CD4-positive, alpha-beta T cell treated with Interleukin-21 for 1 hour (primary cell): ENCODE measurements around the gene TTLL7.
"Not testable (repeated sequence)": the region's sequence is repeated elsewhere in the genome, so short reads cannot be mapped to it uniquely, and the experiment has no call there.

Experiments
- DNase-seq: peaks from one replicate; pipeline ENCODE4 v3.0.0-alpha.2; 2020

Gene TTLL7

DNA sequence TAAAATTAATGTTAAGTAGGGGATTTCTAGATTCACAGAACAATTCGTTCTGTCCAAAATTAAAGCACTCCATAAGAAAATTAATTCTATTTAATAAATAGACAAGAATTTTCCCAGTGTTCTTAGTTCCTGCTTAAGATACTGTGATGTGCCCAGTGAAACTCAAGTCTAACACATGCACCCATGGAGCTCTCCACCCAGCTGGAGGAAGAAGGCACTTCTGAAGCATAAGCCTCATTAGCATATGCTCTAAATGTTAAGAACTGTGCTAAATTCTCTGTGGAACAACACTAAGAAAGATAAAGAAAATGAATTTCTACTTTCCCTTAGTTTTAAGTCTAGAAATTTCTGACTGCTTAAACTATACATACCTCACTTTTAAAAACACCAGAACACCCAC is 71.2 kb downstream of the TTLL7 start:
- DNase-seq: no peak

DNA sequence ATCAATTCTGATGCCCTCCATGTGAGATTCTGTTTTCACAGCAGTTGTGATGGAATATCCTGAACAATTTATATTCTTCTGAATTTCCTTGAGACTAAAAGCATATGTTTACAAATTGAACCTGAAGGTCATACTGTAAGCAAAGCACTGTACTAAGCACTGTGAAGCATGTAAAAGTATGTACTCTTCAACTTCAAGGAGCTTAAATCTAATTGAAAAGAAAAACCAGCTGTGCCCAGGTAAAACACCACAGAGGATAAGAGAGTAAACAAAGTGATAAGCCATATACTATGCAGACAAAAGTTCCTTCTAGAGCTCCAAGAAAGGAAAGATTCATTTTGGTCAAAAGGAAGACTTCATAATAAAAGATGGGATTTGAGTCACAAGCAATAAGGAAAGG is 71.9 kb downstream of the TTLL7 start:
- no peak for DNase-seq

DNA sequence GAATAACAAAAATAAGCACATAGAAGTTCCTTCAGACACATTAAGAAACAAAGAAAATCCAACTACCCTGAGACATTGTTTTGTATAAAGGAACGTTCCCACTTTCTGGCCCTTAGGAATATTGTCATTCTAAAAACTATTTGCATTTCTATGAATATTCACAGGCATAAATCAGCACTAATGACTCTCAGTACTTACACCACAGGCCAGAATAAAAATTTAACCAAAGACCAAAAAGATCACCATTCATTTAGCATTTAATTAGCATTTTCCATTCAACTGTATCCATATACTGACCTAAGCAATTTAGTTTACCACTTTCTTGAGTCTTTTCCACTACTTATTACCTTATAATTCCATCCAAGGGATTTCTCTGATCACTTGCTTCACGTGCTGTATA is 75.4 kb downstream of the TTLL7 start:
- no peak for DNase-seq

DNA sequence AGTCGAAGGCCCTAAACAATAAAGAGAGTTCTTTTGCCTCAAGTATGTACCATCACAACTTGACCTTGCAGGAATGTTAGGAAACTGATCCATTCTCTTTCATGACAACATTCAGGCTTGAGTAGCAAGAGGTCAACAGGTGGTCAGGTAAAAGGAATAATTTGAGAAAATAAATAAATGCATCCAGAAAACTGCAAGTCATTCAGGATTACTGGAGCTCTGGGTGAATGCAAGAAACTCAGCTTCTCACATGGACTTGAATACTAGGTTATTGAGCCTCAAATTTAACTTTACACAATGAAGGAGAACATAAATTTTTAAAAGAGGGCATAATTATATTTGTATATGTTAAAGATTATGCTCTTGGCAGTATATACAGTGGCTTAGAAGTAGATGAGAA is 76.5 kb downstream of the TTLL7 start:
- DNase-seq: no peak

DNA sequence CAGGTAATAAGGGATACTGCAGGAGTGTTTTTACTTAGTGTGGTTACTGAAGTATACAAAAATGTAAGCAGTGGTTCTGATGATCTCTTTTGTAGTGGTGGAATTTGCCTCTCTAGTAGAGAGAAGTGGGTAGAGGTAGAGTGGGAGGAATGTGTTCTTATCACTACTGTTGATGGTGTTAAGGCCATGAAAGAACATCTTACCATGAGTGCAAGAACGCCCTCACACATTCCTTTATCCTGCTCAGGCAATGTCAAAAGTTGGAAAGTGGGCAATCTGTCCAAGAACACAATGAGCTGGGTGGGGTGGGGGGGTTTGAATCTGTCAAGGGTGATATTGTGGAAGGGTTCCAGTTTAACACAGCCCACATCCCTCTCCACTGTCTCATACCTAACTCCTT is 78.6 kb downstream of the TTLL7 start:
- no peak for DNase-seq

DNA sequence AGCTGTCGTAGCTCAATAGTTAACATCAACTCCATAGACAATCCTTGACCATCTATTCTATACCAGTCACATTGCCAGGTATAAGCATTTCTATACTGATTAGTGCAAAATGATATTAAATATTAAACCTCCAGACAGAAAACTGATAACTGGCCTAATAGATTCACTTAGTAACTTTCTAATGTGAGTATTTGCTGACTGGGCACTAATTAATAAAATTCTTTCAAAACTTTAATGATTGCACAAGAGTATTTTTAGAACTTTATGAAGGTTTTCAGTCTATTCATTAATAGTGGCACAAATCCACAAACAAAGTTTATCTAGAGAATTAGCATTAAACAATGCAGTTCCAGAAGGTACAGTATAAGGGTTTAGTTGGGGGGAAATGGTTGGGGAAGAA is 79.1 kb downstream of the TTLL7 start:
- DNase-seq: no peak

DNA sequence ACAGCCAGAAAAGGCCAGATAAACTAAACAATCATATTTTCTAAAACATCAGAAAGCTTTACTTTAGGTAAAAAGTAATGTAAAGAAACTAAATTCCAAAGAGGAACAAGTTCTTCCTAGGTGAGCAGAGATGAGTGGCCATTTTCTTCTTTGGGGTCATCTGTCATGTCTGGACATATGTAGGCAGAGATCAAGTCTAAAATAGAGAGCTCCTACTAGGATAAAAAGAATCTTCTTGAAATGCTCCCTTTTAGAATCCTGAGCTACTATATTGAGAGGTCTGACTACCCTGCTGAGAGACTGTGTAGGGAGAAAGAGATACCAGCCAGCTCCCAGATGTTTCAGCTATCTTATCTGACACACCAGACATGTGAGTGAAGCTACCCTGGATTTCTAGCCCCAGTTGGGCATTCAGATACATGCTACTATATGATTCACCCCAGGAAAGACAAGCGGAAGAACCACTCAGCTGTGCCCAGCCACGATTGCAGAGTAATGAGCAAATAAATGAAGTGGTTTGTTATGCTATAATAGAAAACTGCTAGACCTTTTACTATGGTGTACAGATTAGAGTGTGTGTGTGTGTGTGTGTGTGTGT is 80.1 kb downstream of the TTLL7 start:
- no peak for DNase-seq

DNA sequence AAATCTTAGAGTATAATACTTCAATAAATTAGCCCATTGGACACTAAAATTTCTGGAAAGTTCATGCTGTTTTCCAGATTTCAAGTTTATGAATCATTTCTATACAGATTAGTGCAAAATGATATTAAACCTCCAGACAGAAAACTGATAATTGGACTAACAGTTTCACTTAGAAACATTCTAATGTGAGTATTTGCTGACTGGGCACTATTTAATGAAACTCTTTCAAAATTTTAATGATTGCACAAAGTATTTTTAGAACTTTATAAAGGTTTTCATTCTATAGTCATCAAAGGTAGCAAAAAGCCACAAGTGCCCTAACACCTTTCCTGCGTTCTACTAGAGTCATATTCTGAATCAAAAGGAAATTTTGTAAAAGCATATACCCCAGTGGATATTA is 81.0 kb downstream of the TTLL7 start:
- no peak for DNase-seq

DNA sequence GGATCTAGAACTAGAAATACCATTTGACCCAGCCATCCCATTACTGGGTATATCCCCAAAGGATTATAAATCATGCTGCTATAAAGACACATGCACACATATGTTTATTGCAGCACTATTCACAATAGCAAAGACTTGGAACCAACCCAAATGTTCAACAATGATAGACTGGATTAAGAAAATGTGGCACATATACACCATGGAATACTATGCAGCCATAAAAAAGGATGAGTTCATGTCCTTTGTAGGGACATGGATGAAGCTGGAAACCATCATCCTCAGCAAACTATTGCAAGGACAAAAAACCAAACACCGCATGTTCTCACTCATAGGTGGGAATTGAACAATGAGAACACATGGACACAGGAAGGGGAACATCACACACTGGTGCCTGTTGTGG is 82.8 kb downstream of the TTLL7 start:
- DNase-seq: not testable (repeated sequence)

DNA sequence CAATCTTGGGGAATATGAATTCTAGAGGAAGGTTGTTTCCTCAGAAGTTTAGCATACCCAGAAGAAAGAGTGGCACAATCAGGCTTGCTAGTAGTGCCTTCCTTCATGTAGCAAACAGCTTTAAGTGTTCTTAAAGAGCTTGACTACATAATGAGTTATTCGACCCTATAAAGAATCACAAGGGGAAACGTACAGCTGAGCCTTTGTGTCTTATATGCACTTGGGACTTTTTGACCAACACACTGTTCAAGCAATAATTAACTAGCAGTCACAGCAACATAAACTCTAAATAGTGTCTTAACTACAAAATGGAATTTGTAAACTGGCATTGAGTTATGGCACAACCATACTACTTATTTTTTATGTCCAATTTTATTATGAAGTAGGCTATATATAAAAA is 86.1 kb downstream of the TTLL7 start:
- no peak for DNase-seq

DNA sequence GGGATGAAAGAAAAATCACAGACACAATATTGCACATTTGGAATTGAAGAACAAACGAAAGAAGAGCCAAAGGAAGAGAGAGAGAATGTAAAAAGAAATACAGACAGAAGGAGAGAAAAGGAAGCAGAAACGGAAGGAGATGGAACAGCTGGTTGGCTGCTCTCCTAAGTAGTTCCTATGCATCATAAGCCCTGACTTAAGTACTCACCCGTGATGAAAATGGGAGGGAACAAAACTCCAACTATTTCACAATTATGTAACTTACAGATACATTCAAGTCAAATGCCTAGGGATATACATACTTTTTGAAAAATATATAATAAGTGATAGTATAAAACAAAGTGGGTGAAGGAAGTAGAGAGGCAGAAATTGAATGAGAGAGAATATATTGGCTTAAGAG is 88.5 kb downstream of the TTLL7 start:
- no peak for DNase-seq

DNA sequence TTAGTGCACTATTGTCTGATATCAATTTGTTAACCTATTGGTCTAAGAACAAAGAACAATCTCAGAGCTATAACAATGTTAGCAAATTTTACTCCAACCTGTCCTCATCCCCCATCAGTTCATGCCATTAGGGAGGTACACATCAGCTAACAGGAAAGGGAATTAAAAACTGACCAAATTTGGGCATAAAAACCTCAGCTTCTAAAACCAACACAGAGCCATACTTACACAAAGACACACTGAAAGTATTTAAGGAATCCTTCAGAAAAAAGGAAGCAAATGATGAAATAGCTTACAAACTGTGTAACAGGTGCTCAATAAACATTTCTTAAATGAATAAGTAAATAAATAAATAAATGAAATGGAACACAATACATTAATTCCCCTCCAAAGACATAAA is 89.2 kb downstream of the TTLL7 start:
- DNase-seq: no peak

DNA sequence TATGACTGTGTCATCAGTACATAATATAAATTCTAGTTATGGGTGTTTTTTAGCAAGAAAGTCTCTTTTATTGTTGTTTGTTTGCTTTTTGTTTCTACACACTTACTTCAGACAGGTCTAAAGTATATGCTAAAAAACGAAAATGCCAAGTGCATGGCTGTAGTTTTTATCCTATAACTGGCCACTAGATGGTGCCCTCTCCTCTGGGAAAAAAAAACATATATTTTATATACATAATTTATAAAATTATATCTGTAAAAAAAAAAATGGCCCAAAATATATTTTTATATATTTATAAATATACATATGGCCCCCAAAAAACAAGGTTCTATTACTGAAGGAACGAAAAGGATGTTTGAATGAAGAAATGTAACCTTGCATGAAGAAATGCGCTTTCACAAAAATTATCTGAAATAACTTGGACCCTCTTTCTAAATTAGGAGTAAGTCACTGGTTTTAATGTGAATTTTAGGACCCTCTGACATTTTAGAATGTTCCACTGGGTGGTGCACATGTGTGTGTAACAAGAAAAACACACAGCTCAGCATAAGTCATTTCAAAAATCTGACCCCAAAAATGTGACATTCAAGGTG is 93.5 kb downstream of the TTLL7 start:
- peak; percentile 34 for DNase-seq

DNA sequence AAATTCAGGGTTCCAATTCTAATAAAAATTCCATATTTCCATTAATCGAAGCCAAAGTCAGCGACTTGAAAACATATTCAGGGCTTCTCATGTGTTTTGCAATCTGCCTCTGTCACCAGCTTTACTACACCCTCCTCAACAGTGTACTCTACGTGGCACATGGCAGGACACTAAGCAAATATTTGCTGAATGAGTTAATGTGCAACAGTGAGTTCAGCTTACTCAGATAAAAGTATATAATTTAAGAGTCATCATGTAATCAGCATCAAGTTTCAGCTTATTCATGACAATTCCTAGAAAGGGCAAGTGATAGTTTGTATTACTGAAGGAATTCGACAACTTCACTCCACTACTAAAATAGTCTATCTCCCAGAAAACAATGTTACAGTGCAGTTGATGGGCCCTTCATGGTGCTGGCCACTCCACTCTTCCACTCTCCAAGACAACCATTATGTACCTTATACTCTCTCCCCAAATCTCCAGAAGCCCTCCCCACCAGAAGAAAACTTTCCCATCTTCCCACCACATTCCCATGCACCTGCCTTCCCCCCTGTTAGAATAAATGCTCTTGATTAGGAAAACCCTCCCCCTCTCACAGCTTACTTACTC is 97.3 kb downstream of the TTLL7 start:
- no peak for DNase-seq

DNA sequence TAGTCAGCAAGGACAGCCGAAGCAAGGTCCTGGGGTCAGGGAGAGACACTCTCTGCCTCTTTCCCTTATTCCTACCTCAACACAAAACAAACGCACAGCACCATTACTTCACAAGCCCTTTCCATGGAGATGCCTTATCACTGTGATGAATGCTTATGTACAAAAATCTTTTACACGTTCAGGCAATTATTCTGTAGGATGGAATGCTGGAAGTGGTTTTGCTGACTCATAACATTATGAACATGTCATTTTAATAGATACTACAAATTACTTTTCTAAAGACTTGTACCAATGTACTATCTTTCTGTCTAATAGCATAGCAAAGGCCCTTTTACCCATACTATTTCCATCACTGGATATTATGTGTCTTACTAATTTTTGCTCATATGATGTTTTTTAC is 98.4 kb downstream of the TTLL7 start:
- no peak for DNase-seq

DNA sequence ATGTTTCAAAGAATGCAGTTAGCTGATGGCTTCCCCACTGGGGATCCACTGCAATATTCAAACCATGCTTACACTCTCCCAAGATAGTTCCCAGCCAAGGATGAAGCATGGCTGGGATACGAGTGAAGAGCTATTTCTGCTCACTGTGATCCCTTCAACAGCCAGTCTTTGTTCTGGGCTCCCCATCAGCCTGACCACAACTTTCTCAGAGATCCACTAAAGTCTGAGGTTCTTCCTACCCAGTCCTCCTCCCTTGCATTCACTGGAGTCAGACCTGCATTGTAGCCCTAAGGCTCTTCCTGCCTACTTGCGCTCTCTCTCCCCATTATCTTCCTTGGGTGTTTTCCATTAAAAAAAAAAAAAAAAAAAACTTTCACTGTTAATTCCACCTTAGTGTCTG is 101.4 kb downstream of the TTLL7 start:
- no peak for DNase-seq

DNA sequence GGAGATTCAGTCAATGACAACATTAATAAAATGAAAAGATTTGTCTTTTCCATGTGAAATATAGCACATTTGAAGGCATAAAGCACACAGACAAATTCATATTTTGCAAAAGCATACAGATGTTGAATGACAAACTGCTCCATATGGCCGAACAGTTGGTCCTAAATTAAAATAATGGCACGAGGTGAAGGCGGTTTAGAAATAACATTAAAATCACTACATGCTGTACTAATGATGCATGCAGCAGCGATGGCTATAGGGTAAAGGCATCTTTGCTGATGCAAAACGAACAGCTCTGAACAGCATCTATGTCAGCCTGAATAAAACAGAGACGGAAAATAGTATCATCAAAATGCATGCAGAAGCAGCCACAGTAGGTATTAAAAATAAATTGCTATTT is 102.6 kb downstream of the TTLL7 start:
- no peak for DNase-seq

DNA sequence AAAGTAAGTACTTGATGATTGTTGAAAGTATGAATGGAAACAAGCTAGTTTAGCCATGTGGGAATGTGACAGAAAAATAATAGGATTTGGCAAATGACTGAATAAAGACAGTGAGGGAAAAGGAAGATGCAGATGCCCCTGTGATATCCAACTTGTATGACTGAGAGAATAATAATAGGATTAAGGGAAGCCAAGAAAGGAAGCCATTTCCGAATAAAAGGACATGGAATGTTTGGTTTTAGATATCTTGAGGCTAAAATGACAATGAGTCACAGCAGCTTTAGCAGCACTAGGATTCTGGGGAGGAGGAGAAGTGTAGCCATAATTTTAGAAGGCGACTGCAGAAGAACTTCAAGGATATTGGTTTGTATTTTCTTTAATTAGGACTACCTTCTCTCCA is 109.2 kb downstream of the TTLL7 start:
- no peak for DNase-seq

DNA sequence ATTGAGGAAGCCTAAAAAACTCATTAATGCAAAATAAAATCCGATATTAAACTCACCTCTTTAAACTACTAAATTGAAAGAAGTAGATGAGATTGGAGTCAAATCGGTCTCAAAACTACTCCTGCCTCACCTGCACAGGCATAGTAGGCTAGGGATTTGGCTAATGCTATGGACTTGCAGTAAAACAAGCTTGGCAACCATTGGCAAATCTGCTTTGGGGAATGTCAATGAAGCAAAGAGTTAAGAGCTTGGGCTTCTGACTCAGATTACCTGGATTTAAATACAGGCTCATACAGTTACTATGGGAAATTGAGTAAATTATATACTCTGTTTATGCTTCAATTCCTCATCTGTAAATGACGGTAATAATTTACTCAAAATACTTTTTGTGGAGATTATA is 111.4 kb downstream of the TTLL7 start:
- no peak for DNase-seq

DNA sequence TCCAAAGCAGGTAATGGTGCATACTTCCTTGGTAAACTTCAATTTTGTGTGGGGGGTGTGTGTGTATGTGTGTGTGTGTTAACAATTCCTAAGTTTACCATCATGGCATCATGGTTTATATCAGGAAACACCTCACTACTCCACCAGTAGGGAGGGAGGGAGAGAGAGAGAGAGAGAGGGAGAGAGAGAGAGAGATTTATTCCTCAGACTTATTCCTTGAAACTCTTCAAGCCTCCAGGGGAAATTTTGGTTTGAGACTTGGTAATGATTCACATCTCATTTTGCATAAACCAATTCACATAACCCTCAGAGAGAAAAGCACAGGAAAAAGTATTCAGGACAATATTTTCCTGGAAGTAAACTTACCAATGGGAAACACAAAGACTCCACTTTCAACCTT is 115.0 kb downstream of the TTLL7 start:
- DNase-seq: no peak

DNA sequence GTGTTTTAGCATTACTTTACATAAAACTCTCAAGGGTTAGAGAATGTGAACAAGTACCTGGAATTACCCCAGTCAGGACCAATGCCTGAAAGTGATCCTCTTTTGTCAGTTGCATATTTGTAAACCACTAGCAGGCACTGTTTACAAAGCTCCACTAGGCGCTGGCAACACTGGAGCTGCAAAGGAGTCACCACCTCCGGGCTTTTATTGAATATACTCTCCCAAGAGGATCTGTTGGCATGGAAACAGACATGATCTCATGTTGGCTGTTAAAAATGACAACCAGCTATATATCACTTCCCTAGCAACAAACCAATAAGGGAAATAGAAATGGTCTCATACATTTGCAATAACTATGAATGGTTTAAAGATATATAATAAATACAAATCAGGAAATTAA is 116.0 kb downstream of the TTLL7 start:
- no peak for DNase-seq

DNA sequence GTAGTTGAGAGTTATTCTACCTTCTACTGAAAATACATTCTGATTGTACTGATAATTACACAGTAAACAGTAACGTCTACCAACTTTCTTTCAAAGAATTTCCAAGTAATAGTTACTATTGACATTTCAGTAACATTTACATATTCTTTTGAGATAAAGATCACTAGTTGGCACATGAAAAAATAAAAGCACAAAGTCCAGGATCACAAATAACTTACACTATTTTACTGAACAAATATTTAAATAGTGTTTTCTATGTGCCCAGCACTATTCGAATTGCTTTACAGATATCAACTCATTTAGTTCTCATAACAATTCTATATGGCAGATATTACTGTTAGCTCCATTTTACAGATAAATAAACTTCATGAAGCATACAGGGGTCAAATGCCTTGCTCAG is 126.4 kb downstream of the TTLL7 start:
- no peak for DNase-seq

DNA sequence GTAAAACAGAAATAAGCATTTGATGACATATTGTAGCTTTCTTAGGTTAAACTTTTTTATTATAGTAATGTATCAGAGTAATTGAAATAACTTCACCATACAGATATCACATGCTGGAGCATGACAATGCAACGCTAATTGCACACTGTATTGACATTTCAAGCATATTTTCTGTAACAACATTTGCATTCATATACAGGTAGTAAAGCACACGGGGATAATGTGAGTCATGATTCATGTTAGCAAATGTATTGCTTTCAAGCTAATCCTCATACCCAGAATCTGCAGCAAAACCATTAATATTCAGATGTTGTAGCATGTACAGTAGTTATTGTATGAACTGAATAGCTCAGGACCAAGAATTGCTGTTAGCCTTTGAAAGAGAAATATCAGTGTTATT is 133.9 kb downstream of the TTLL7 start:
- DNase-seq: no peak

DNA sequence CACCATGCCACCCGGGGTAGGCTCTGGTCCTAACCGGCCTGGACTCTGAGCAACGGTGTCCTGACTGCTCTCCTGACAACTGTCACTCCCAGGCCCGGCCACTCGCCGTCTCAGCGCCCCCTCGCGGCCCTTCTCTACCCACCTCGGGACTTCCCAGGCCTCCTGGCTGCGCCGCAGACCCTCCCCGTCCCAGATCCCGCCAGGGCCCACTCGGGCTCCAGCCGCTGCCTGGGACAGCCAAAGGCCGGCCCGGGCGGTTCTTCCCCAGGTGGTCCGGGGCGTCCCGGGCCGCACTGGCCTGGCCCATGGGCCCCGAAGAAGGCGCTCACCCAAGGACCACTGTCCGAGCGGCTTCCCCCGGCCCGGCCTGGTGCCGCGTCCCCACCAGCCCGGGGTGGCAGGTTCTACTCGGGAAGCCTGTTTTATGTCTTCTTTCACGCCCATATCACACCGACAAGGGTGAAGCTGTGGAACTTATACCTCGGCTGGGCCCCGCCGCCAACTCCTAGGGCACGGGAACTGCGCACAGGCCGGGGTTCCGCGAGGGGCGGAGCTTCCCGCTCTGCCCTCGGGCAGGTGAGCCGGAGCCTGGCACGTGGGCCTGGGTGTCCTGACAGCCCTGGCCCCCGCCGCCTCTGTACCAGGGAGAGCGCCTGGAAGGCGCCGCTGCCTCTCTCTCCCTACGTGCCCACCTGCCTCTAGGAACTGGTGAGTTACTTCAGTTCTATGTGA is 138.3 kb downstream of the TTLL7 start:
- peak; percentile 72 for DNase-seq
